Prostate gland (tissue), 2 donors: ENCODE data around the gene MLST8. TPM values are rescaled to one million over a fixed set of nuclear protein-coding genes. Genes with fewer than 3 reads are reported as not detected.

Experiments
- DNase-seq: peaks from one replicate; pipeline ENCODE4 v3.0.0-alpha.2; 2019; ENCODE audit warnings: low spot score
- H3K27ac ChIP-seq, 2 donors: fragments of 200-600 bp; sonication (generic); 2 replicates each; pipeline ENCODE4 v1.5.1; 2017 to 2019
- H3K27me3 ChIP-seq: fragments of 200-600 bp; sonication (generic); replicated peaks from 2 replicates; pipeline ENCODE4 v1.5.1; 2019; ENCODE audit not compliant: insufficient read depth
- H3K36me3 ChIP-seq, 2 donors: fragments of 200-600 bp; sonication (generic); 1 replicate in 1 of 2; 2 replicates in 1 of 2; pipeline versions ENCODE4 v1.5.1 to v1.8.1; 2017 to 2019
- H3K4me1 ChIP-seq: fragments of 200-600 bp; sonication (generic); replicated peaks from 2 replicates; pipeline ENCODE4 v1.5.1; 2019
- H3K4me3 ChIP-seq, 2 donors: fragments of 200-600 bp; sonication (generic); 2 replicates each; pipeline ENCODE4 v1.5.1; 2017 to 2019
- H3K9me3 ChIP-seq: fragments of 200-600 bp; sonication (generic); 2 replicates; pipeline ENCODE4 v1.5.1; 2017
- POLR2A ChIP-seq: fragments of 450-650 bp; IDR thresholded peaks from one replicate; pipeline ENCODE4 v1.6.1; 2016; ENCODE audit warnings: antibody characterized with exemption, mild to moderate bottlenecking
- POLR2AphosphoS5 ChIP-seq: sonication (generic); formaldehyde crosslinking; IDR thresholded peaks from one replicate; pipeline ENCODE4 v1.6.1; 2017; ENCODE audit warnings: antibody characterized with exemption
- WGBS: methylation state at CpG from one replicate; pipeline ENCODE4 v1.1.5; 2018; 5-methylcytosine and 5-hydroxymethylcytosine counted together
- intact Hi-C: fragments of 100-400 bp; cut with DNase I; formaldehyde crosslinking; loops from one replicate; pipeline ENCODE4 v1.14.2; 2022
- total RNA-seq, 2 donors: library from RNA; depleted of rRNA; stranded (reverse); fragments of >200 nt; gene quantifications; one replicate each; pipeline ENCODE4 v1.1.0, GENCODE V29; 2016
- TF ChIP-seq, protein P1 (sequence below), 4 experiments: fragments of 200-600 bp in 2 of 4; fragments of 450-650 bp in 2 of 4; sonication (generic) in 2 of 4; IDR thresholded peaks; 1 replicate in 3 of 4; 2 replicates in 1 of 4; pipeline ENCODE4 v1.5.1; 2016 to 2019; ENCODE audit warnings: antibody characterized with exemption in 4 of 4, mild to moderate bottlenecking in 2 of 4, moderate library complexity in 2 of 4

Gene MLST8
- total RNA-seq, 2 donors from 2014 or later: 55.9 to 110 TPM

DNA sequence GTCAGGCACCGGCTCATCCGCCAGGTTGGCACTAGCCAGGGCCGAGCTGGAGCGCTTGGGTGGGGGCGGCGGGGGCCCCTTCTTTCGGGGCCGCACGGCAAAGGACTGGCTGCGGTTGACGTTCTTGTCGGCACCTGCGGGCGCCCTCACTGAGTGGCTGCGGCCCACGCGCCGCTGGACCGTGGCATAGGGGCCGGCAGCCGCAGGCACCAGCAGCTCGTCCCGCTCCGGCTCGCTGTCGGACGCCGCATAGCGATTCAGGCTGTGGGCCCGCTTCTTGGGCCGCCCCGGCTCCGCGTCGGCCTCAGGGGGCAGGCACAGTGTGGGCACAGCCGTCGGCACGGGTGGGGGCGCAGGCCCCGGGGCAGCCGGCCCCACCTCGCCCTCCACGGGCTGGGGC is 24.8 kb upstream of the MLST8 start:
- no peak overlapping the region for H3K27ac ChIP-seq
- H3K9me3 ChIP-seq: no peaks in the 10 kb centered on the region
- no peaks in the 10 kb centered on the region for H3K27me3 ChIP-seq
- DNase-seq: no peak
- 95% methylated on average over 39 of the region's 43 CpGs for WGBS
- TF ChIP-seq POLR2AphosphoS5 (no peak), POLR2A (no peak)
- TF ChIP-seq, protein P1, sequence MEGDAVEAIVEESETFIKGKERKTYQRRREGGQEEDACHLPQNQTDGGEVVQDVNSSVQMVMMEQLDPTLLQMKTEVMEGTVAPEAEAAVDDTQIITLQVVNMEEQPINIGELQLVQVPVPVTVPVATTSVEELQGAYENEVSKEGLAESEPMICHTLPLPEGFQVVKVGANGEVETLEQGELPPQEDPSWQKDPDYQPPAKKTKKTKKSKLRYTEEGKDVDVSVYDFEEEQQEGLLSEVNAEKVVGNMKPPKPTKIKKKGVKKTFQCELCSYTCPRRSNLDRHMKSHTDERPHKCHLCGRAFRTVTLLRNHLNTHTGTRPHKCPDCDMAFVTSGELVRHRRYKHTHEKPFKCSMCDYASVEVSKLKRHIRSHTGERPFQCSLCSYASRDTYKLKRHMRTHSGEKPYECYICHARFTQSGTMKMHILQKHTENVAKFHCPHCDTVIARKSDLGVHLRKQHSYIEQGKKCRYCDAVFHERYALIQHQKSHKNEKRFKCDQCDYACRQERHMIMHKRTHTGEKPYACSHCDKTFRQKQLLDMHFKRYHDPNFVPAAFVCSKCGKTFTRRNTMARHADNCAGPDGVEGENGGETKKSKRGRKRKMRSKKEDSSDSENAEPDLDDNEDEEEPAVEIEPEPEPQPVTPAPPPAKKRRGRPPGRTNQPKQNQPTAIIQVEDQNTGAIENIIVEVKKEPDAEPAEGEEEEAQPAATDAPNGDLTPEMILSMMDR (IDR thresholded peaks at IDR 0.05): no peak
- H3K36me3 ChIP-seq: peaks cover 0 to 4% of the 10 kb centered on the region in 2 donors
- no peaks in the 10 kb centered on the region for H3K4me1 ChIP-seq
- intact Hi-C loops: no loop called here
- no peak overlapping the region for H3K4me3 ChIP-seq

DNA sequence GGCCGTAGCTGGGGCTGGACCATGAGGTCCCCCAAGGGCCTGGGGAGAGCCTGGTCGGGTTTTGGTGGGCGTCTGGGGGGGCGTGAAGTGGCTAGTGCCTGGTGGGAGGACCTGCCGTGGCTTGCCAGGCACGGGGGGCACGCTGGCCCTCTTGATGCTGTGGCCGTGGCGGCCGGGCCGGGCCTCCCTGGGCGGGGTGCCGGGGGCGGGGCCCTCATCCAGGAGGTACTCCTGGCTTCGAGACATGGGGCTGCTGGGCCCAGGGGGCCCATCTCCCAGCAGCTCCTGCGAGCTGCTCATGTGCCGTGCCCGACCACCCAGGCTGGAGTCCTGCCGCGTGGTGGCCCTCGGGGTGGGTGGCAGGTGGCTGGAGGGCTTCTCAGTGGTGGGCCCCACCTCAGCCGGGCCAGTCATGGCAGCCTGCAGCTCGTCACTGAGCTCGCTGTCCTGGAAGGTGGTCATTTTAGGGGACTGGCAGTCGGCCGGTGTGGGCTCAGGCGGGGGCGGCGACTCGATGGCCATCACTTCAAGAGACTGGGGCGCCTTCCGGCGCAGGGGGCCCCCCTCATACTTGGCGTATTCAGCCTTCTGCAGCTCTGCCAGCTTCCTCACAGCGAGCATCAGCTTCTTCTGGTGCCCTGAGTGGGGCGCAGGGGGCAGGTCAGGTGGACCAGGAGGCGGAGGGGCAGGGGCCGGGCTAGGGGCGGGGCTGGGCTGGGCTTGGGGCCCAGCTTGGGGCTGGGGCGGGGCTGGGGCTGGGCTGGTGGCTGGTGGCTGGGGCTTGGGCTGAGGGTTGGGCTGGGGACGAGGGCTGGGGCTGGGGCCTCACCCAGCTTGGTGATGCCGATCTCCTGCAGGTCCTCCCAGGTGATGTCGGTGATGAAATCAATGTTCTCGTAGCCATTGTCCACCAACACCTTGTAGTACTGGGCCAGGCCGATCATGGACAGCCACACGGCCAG is 24.0 kb upstream of the MLST8 start:
- intact Hi-C loops: no loop called here
- no peak overlapping the region for H3K4me3 ChIP-seq
- no peak for DNase-seq
- no peaks in the 10 kb centered on the region for H3K36me3 ChIP-seq
- H3K9me3 ChIP-seq: no peaks in the 10 kb centered on the region
- no peak overlapping the region for H3K27ac ChIP-seq
- no peaks in the 10 kb centered on the region for H3K4me1 ChIP-seq
- WGBS: 84% methylated on average over 37 of the region's 46 CpGs
- TF ChIP-seq POLR2AphosphoS5 (no peak), POLR2A (no peak)
- TF ChIP-seq, protein P1 (IDR thresholded peaks at IDR 0.05): no peak
- no peaks in the 10 kb centered on the region for H3K27me3 ChIP-seq

GRCh38 chr16:2181952-2182351 is 23.3 kb upstream of the MLST8 start:
- Histone ChIP-seq H3K4me1 (no peaks in the 10 kb centered on the region), H3K9me3 (no peaks in the 10 kb centered on the region), H3K4me3 (no peak overlapping the region), H3K27ac (no peak overlapping the region), H3K36me3 (no peaks in the 10 kb centered on the region), H3K27me3 (no peaks in the 10 kb centered on the region)
- TF ChIP-seq, protein P1 (IDR thresholded peaks at IDR 0.05): no peak
- no peak for TF ChIP-seq POLR2A
- intact Hi-C loops: no loop called here
- WGBS: 93% methylated on average over 20 of the region's 20 CpGs
- DNase-seq: no peak

GRCh38 chr16:2183671-2184070 is 21.6 kb upstream of the MLST8 start:
- TF ChIP-seq, protein P1 (IDR thresholded peaks at IDR 0.05): no peak
- TF ChIP-seq POLR2A (no peak), POLR2AphosphoS5 (no peak)
- Histone ChIP-seq H3K4me3 (no peak overlapping the region), H3K27me3 (no peaks in the 10 kb centered on the region), H3K27ac (no peak overlapping the region), H3K9me3 (no peaks in the 10 kb centered on the region), H3K4me1 (no peaks in the 10 kb centered on the region), H3K36me3 (no peaks in the 10 kb centered on the region)
- no peak for DNase-seq
- 93% methylated on average over 30 of the region's 30 CpGs for WGBS
- intact Hi-C loops: no loop called here

GRCh38 chr16:2184346-2184745 is 20.9 kb upstream of the MLST8 start:
- no peak for TF ChIP-seq POLR2AphosphoS5
- no peak for TF ChIP-seq POLR2A
- TF ChIP-seq, protein P1 (IDR thresholded peaks at IDR 0.05): no peak
- H3K27me3 ChIP-seq: no peaks in the 10 kb centered on the region
- no peak overlapping the region for H3K4me3 ChIP-seq
- WGBS: 87% methylated on average over 19 of the region's 19 CpGs
- no peaks in the 10 kb centered on the region for H3K36me3 ChIP-seq
- H3K4me1 ChIP-seq: no peaks in the 10 kb centered on the region
- no peak for DNase-seq
- intact Hi-C loops: no loop called here
- H3K9me3 ChIP-seq: no peaks in the 10 kb centered on the region
- H3K27ac ChIP-seq: no peak overlapping the region
